H9 (cell line): ENCODE results near the gene ACTN4. TPM values are rescaled to one million over a fixed set of nuclear protein-coding genes. Genes with fewer than 3 reads are reported as not detected.

ENCODE experiments used
- DNase-seq: peaks from one replicate; pipeline ENCODE4 v3.0.0-alpha.2; 2017
- H2AFZ ChIP-seq: one replicate; pipeline ENCODE4 v1.6.1; 2013; ENCODE audit warnings: mild to moderate bottlenecking, low read length, control low read depth, moderate library complexity
- H2AK5ac ChIP-seq: 2 replicates; pipeline ENCODE4 v1.6.1; 2013; ENCODE audit warnings: low read length, control low read depth, mixed read lengths; ENCODE audit not compliant: insufficient read length
- H2BK120ac ChIP-seq: one replicate; pipeline ENCODE4 v1.6.1; 2013; ENCODE audit warnings: low read depth, mild to moderate bottlenecking, low read length, control low read depth, inconsistent platforms; ENCODE audit not compliant: poor library complexity, severe bottlenecking
- H2BK12ac ChIP-seq: 2 replicates; pipeline ENCODE4 v1.6.1; 2013; ENCODE audit warnings: low read length, control low read depth, mixed read lengths, low read depth; ENCODE audit not compliant: insufficient read length
- H2BK15ac ChIP-seq: 2 replicates; pipeline ENCODE4 v1.6.1; 2013; ENCODE audit warnings: low read depth, low read length, control low read depth
- H2BK20ac ChIP-seq: one replicate; pipeline ENCODE4 v1.6.1; 2013; ENCODE audit warnings: low read depth, mild to moderate bottlenecking, low read length, control low read depth, inconsistent platforms; ENCODE audit not compliant: poor library complexity, severe bottlenecking
- H2BK5ac ChIP-seq: 2 replicates; pipeline ENCODE4 v1.6.1; 2013; ENCODE audit warnings: low read length, control low read depth, mixed read lengths; ENCODE audit not compliant: insufficient read length
- H3K14ac ChIP-seq: 2 replicates; pipeline ENCODE4 v1.6.1; 2013; ENCODE audit warnings: low read length, control low read depth; ENCODE audit not compliant: insufficient read depth
- H3K18ac ChIP-seq: 2 replicates; pipeline ENCODE4 v1.6.1; 2013; ENCODE audit warnings: low read depth, mild to moderate bottlenecking, mixed read lengths, low read length, control low read depth; ENCODE audit not compliant: insufficient read length
- H3K23ac ChIP-seq: 2 replicates; pipeline ENCODE4 v1.6.1; 2013; ENCODE audit warnings: low read length, control low read depth, mixed read lengths, low read depth; ENCODE audit not compliant: insufficient read length
- H3K23me2 ChIP-seq: 2 replicates; pipeline ENCODE4 v1.6.1; 2013; ENCODE audit warnings: low read depth, mild to moderate bottlenecking, mixed read lengths, low read length, control low read depth; ENCODE audit not compliant: insufficient read length, poor library complexity, severe bottlenecking
- H3K27ac ChIP-seq: 2 replicates; pipeline ENCODE4 v1.5.1; 2013; ENCODE audit warnings: low read length, control low read depth, mixed read lengths, low read depth; ENCODE audit not compliant: insufficient read length
- H3K27me3 ChIP-seq: 2 replicates; pipeline ENCODE4 v1.6.1; 2013; ENCODE audit warnings: low read length, control low read depth, inconsistent platforms; ENCODE audit not compliant: insufficient read depth
- H3K4ac ChIP-seq: 2 replicates; pipeline ENCODE4 v1.6.1; 2013; ENCODE audit warnings: low read depth, mild to moderate bottlenecking, control low read depth, inconsistent platforms, low read length, moderate library complexity
- H3K4me1 ChIP-seq: 2 replicates; pipeline ENCODE4 v1.6.1; 2013; ENCODE audit warnings: low read length, control low read depth, inconsistent platforms; ENCODE audit not compliant: insufficient read depth
- H3K4me2 ChIP-seq: 2 replicates; pipeline ENCODE4 v1.6.1; 2013; ENCODE audit warnings: low read length, control low read depth, mixed read lengths; ENCODE audit not compliant: insufficient read length, insufficient read depth
- H3K56ac ChIP-seq: 2 replicates; pipeline ENCODE4 v1.6.1; 2013; ENCODE audit warnings: low read depth, mild to moderate bottlenecking, mixed read lengths, low read length, control low read depth; ENCODE audit not compliant: insufficient read length
- H3K79me1 ChIP-seq: 2 replicates; pipeline ENCODE4 v1.6.1; 2013; ENCODE audit warnings: low read depth, mild to moderate bottlenecking, moderate library complexity, low read length, control low read depth, inconsistent platforms; ENCODE audit not compliant: insufficient read depth, poor library complexity, severe bottlenecking
- H3K79me2 ChIP-seq: 2 replicates; pipeline ENCODE4 v1.6.1; 2013; ENCODE audit warnings: low read length, control low read depth, inconsistent platforms; ENCODE audit not compliant: insufficient read depth
- H3K9ac ChIP-seq: 2 replicates; pipeline ENCODE4 v1.6.1; 2013; ENCODE audit warnings: low read length, control low read depth, mixed read lengths; ENCODE audit not compliant: insufficient read length; ENCODE audit errors: extremely low read depth
- H3K9me3 ChIP-seq: one replicate; pipeline ENCODE4 v1.6.1; 2013; ENCODE audit warnings: low read depth, low read length, inconsistent platforms; ENCODE audit not compliant: control insufficient read depth
- H3T11ph ChIP-seq: one replicate; pipeline ENCODE4 v1.6.1; 2013; ENCODE audit warnings: mild to moderate bottlenecking, low read length, control low read depth, inconsistent platforms
- H4K20me1 ChIP-seq: one replicate; pipeline ENCODE4 v1.6.1; 2013; ENCODE audit not compliant: control insufficient read depth, insufficient read length, insufficient read depth
- H4K5ac ChIP-seq: 2 replicates; pipeline ENCODE4 v1.6.1; 2013; ENCODE audit warnings: low read depth, mild to moderate bottlenecking, mixed read lengths, low read length, control low read depth; ENCODE audit not compliant: insufficient read length
- H4K8ac ChIP-seq: replicated peaks from 2 replicates; pipeline ENCODE4 v1.6.1; 2013; ENCODE audit warnings: low read length, control low read depth, mixed read lengths, low read depth; ENCODE audit not compliant: insufficient read length
- H4K91ac ChIP-seq: 2 replicates; pipeline ENCODE4 v1.6.1; 2013; ENCODE audit warnings: low read depth, mild to moderate bottlenecking, moderate library complexity, mixed read lengths, low read length, control low read depth; ENCODE audit not compliant: insufficient read length
- H3K27ac Mint-ChIP-seq, 3 experiments: 2 replicates in 2 of 3; 3 replicates in 1 of 3; pipeline ENCODE4 v1.8.0; 2020 to 2021; ENCODE audit warnings: mixed read lengths in 3 of 3, mild to moderate bottlenecking in 1 of 3, moderate library complexity in 1 of 3
- H3K27me3 Mint-ChIP-seq: 2 replicates; pipeline ENCODE4 v1.8.0; 2021; ENCODE audit warnings: low read depth, mild to moderate bottlenecking, moderate library complexity, mixed read lengths
- H3K36me3 Mint-ChIP-seq, 3 experiments: 2 replicates in 2 of 3; 3 replicates in 1 of 3; pipeline ENCODE4 v1.8.0; 2020 to 2021; ENCODE audit warnings: low read depth in 3 of 3, mixed read lengths in 3 of 3; ENCODE audit not compliant: insufficient read depth in 1 of 3
- H3K4me1 Mint-ChIP-seq, 2 experiments: 2 replicates each; pipeline ENCODE4 v1.8.0; 2020; ENCODE audit warnings: mixed read lengths in 2 of 2
- H3K4me3 Mint-ChIP-seq, 2 experiments: 2 replicates in 1 of 2; 3 replicates in 1 of 2; pipeline ENCODE4 v1.8.0; 2020 to 2021; ENCODE audit warnings: mild to moderate bottlenecking in 2 of 2, mixed read lengths in 2 of 2, moderate library complexity in 1 of 2
- H3K9me3 Mint-ChIP-seq, 2 experiments: 2 replicates in 1 of 2; 3 replicates in 1 of 2; pipeline ENCODE4 v1.8.0; 2020; ENCODE audit warnings: mild to moderate bottlenecking in 2 of 2, mixed read lengths in 2 of 2, moderate library complexity in 1 of 2
- CTCF ChIP-seq: fragments of 200-600 bp; sonication (generic); conservative IDR thresholded peaks from 3 replicates; pipeline ENCODE4 v1.8.0; 2021; ENCODE audit warnings: antibody characterized with exemption, mild to moderate bottlenecking
- WGBS: extraction: QIAGEN DNeasy Blood & Tissue Kit; methylation state at CpG from one replicate; pipeline ENCODE4 v1.1.7; 2013; ENCODE audit warnings: missing lambda C conversion rate, low lambda C conversion rate, mixed read lengths; ENCODE audit not compliant: insufficient read length; ENCODE audit errors: extremely low coverage; 5-methylcytosine and 5-hydroxymethylcytosine counted together
- total RNA-seq: library from RNA; stranded (reverse); gene quantifications from 2 replicates; pipeline ENCODE4 v1.2.1, GENCODE V29; 2021

The ACTN4 gene
- total RNA-seq, 1 experiment from 2014 or later = 369 TPM

- no peak overlapping the region for H2AK5ac ChIP-seq
- no peak overlapping the region for H2BK15ac ChIP-seq
- TF ChIP-seq CTCF = no peak
- Mint-ChIP-seq H3K4me1 (peaks cover 5 to 6% of the 10 kb centered on the region in 2 experiments), H3K36me3 (peaks cover 54 to 93% (median 87%) of the 10 kb centered on the region in 3 experiments; a peak in 6 of 7 replicates), H3K9me3 (no peaks in the 10 kb centered on the region), H3K27ac (no peak overlapping the region; a peak in 1 of 7 replicates), H3K27me3 (no peaks in the 10 kb centered on the region), H3K4me3 (no peak overlapping the region)
- no peaks in the 10 kb centered on the region for H3K27me3 ChIP-seq
- no peak overlapping the region for H2AFZ ChIP-seq
- no peak overlapping the region for H3K27ac ChIP-seq
- H3K56ac ChIP-seq = no peak overlapping the region
- no peaks in the 10 kb centered on the region for H4K20me1 ChIP-seq
- H3K9ac ChIP-seq = no peak overlapping the region
- no peak overlapping the region for H2BK5ac ChIP-seq
- H2BK20ac ChIP-seq = no peak overlapping the region
- no peak overlapping the region for H3K4ac ChIP-seq
- H3K23me2 ChIP-seq = no peaks in the 10 kb centered on the region
- no peak overlapping the region for H3K4me2 ChIP-seq
- no peaks in the 10 kb centered on the region for H3K79me2 ChIP-seq
- no peak overlapping the region for H4K91ac ChIP-seq
- no peaks in the 10 kb centered on the region for H3K79me1 ChIP-seq
- no peak overlapping the region for H4K8ac ChIP-seq
- H3K9me3 ChIP-seq = no peaks in the 10 kb centered on the region
- no peak overlapping the region for H4K5ac ChIP-seq
- no CpG with 5 or more reads among the region's 4 CpGs for WGBS
- H3K14ac ChIP-seq = no peak overlapping the region
- H3K23ac ChIP-seq = no peak overlapping the region
- H3T11ph ChIP-seq = no peak overlapping the region
- no peak overlapping the region for H3K18ac ChIP-seq
- no peak overlapping the region for H2BK12ac ChIP-seq
- no peak overlapping the region for H2BK120ac ChIP-seq
- no peaks in the 10 kb centered on the region; the same call in 1 of the 2 replicates for H3K4me1 ChIP-seq
- no peak for DNase-seq
Observed at GRCh38 chr19:38626401-38626800, 21.0 kb upstream of the ACTN4 start.
